Ishikawa (cell line): ENCODE measurements around the gene EEA1.

Source experiments
- CREB1 ChIP-seq: IDR thresholded peaks from 2 replicates; pipeline ENCODE4 v1.6.1; 2012; ENCODE audit warnings: low read depth
- EP300 ChIP-seq: IDR thresholded peaks from 2 replicates; pipeline ENCODE4 v1.6.1; 2012; ENCODE audit warnings: borderline replicate concordance
- MAX ChIP-seq: IDR thresholded peaks from 2 replicates; pipeline ENCODE4 v1.6.1; 2012
- YY1 ChIP-seq: IDR thresholded peaks from 2 replicates; pipeline ENCODE4 v1.6.1; 2012; ENCODE audit warnings: low read depth
- TF ChIP-seq, protein P1 (sequence below): IDR thresholded peaks from 2 replicates; pipeline ENCODE4 v1.6.1; 2012; ENCODE audit warnings: low read depth, mild to moderate bottlenecking

DNA sequence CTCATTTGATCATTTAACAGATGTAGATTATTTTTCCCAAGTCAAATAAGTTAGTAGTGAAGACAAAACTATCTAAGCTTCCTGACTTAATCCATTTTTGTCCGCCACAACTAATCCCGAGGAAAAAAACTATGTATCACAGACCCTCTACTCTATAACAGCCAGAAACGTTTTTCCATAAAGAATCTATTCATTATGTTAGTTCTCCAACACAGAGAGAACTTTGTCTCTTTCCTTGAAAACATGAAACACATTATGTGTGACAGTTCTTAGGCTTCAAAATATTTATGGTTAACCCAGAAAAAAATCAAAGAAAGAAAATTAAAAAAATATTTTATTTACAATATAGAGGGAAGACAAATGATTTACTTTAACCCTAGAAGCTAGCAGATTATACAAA, 126.2 kb downstream of the EEA1 start:
- TF ChIP-seq MAX (no peak), EP300 (no peak), CREB1 (no peak), YY1 (no peak)
- TF ChIP-seq, protein P1, sequence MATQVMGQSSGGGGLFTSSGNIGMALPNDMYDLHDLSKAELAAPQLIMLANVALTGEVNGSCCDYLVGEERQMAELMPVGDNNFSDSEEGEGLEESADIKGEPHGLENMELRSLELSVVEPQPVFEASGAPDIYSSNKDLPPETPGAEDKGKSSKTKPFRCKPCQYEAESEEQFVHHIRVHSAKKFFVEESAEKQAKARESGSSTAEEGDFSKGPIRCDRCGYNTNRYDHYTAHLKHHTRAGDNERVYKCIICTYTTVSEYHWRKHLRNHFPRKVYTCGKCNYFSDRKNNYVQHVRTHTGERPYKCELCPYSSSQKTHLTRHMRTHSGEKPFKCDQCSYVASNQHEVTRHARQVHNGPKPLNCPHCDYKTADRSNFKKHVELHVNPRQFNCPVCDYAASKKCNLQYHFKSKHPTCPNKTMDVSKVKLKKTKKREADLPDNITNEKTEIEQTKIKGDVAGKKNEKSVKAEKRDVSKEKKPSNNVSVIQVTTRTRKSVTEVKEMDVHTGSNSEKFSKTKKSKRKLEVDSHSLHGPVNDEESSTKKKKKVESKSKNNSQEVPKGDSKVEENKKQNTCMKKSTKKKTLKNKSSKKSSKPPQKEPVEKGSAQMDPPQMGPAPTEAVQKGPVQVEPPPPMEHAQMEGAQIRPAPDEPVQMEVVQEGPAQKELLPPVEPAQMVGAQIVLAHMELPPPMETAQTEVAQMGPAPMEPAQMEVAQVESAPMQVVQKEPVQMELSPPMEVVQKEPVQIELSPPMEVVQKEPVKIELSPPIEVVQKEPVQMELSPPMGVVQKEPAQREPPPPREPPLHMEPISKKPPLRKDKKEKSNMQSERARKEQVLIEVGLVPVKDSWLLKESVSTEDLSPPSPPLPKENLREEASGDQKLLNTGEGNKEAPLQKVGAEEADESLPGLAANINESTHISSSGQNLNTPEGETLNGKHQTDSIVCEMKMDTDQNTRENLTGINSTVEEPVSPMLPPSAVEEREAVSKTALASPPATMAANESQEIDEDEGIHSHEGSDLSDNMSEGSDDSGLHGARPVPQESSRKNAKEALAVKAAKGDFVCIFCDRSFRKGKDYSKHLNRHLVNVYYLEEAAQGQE, result no peak
